EH (cell line): ENCODE data around the gene TMEM245.

Source experiments
- DNase-seq: peaks from one replicate; pipeline ENCODE4 v3.0.0-alpha.2; 2015; ENCODE audit warnings: low read depth

TMEM245 gene

DNA sequence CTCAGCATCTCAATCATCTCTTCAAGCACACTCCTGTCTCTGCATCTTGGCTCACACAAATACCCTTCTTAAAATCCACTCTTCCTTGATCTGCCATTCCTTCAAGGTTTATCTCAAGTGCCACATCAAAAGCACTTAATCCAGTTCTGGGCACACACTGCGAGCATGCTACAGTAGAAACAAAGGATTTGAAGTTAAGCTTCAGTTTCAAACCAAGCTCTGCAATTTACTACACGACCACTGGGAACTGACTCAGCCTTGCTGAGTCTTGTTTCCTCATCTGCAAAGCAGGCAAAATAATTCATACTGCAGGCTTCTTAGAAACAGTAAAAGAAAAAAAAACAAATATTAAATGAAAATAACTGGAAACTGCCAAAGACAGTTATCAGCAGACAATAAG lies 56.0 kb downstream of the TMEM245 start:
- peak; percentile 27 for DNase-seq

DNA sequence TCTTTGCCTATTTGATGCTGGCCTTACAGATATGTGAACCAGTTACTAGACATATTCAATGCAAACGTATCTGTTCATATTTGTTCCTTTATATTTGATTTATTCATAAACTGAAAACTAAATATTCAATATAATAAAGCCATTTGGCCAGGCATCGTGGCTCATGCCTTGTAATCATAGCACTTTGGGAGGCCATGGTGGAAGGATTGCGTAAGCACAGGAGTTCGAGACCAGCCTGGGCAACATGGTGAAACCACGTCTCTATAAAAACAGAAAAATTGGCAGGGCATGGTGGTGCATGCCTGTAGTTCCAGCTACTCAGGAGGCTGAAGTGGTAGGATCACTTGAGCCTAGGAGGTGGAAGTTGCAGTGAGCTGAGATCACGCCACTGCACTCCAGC lies 57.2 kb downstream of the TMEM245 start:
- peak; percentile 39 for DNase-seq

DNA sequence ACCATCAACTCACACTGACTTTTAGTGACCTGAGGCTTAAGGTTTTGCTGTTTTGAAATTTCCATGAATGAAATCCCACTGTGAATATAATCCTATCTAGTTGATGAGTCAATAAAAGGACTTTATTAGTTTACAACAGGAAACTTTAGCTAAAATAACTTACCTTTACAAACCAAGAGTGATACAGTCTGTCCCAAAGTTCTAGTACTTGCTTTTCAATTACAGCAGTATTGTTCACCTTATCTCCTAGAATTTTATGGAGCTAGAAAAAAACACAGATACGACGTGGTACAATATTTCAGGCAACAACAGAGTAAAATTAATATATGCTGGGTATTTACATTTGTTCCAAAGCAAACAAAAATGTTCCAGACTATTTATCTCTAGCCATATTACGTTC lies 59.6 kb downstream of the TMEM245 start:
- DNase-seq: no peak

DNA sequence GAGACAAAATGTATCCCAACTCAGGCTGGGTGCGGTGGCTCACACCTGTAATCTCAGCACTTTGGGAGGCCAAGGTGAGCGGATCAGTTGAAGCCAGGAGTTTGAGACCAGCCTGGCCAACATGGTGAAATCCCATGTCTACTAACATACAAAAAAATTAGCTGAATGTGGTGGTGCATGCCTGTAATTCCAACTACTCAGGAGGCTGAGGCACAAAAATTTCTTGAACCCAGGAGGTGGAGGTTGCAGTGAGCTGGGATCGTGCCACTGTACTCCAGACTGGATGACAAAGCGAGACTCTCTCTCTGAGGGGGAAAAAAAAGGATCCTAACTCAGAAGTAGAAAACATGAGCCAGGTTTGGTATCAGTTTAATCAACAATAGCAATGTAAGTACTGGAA lies 66.6 kb downstream of the TMEM245 start:
- peak; percentile 45 for DNase-seq

DNA sequence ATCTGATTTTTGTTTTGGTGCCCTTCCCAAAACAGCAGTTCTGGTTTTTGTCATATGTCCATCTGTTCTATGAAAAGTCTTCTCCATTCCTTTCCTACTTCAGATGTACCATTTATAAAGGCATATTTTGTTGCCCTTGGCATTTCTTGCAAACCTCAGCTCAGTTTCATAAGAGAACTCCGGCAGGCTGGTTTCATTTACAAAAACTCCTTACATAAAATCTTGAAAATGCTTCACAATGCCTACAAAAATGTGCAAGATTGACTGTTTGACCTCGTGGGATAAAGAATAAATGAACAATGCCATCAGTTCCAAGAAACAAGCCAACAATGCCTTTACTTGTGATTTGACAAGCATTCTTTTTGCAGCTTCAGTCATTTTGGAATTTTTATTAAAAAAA lies 67.3 kb downstream of the TMEM245 start:
- DNase-seq: peak; percentile 87

DNA sequence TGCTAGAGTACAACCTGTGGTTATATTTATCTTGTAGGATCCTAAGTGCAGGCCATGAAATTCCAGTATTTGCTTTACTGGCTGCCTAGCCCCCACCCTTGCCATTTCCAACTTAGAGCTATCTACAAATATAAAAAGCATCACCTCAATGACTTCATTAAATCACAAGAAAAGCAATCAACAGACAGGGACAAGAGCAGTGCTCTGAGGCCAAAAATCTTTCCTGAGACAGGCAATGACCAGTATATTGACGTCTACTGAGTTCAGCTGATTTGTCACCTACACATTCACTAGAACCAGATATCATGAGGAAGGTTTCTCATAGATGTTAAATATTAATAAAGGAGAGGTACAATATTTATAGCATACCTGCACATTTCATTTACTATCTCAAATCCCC lies 68.0 kb downstream of the TMEM245 start:
- DNase-seq: no peak

DNA sequence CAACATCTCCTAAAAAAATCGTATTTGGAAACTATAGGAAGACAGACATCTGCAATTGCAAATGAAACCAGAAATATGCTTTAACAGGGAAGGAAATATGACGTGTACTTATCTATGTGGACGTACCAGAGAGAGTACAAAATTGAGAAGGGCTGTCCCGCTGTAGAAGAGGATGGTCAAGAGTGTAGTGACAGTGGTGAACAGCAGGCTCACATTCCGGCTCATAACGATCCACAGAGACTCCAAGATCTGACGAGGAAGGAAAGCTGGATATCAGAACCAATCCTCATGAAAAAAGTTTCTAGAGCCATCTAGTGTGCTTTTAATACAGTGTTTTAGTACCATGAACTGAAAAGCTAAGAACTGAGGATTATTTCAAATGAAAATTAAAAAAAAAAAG lies 69.3 kb downstream of the TMEM245 start:
- no peak for DNase-seq

DNA sequence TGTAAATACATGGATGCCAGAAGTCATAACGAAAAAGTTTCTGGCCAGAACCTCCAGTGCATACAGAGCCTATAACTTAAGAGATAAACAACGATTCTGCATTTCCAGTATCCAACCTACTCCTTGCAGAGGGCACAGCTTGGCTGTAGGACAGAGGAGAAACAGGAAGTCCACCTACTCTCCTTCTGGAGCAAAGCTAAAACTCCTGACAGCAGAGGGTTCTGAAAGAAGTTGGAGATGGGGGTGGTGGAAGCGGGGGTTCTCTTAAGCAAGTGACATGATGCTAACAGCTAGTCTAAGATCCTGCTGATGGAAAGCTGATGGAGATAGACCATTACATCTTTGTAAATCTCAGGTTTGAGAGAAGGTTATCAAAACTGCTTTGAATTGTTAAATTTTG lies 70.9 kb downstream of the TMEM245 start:
- no peak for DNase-seq

DNA sequence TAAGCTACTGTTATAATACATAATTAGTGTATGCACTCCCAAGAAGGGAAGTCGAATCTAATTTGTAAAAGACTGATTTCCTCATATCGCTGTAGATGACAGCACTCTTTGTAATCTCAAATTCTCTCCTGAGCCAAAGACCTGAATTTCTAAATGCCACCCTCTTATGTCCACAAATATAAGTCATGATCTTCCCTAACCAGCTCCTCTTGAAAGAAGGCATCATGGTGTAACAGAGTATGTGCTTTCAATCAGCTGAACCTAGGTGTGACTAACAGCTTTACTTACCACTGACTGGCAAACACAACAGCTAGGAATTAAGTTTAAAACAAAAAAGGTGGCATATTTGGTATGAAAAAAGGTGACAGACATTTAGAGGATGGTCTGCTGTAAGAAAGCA lies 72.5 kb downstream of the TMEM245 start:
- no peak for DNase-seq

DNA sequence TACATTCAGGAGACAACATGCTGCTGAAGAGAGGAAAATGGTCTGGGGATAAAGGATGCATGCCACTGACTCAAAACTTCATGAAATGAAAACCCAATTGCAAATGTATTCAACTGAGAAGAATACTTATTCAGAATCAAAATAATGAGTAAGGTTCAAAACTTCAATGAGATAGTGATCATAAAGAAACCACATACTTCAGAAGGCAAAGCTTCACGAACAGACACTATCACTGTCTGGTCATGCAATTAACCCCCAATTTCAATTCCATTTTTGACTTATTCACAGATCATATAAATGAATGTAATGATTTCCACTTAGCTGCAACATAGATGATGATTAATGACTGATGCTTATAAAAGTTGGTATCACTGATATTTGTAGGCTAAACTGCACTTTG lies 73.4 kb downstream of the TMEM245 start:
- DNase-seq: peak; percentile 51

DNA sequence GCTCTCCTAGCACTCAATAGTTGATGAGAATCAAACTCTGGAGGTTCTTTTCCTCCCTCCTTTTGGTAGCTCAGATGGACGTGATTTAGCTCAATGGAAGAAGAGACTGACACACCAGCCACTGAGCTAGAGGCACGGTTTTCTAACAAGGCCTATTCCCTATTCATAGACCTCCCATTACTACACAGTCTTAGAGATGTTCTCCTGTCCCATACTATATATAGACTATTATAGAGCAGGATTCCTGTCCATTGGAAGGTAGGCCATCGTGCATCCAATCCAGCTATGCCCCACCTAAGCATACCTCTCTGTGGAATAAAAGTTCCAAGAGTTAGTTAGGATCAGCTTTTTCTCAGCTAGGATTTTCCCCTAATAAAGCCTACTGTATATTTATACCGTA lies 76.2 kb downstream of the TMEM245 start:
- no peak for DNase-seq

DNA sequence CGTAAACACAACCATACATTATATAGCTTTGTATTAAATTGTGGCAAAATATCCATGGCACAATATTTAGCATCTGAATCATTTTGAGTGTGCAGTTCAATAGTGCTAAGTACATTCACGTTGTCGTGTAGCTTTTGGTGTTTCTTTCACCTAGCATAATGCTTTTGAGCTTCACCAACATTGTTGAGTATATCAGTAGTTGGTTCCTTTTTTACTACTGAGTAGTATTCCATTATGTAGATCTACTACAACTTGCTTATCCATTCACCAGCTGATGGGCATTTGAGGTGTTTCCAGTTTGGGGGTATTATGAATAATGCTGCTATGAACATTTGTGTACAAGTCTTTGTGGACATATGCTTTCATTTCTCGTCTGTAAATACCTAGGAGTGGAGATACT lies 79.2 kb downstream of the TMEM245 start:
- no peak for DNase-seq

DNA sequence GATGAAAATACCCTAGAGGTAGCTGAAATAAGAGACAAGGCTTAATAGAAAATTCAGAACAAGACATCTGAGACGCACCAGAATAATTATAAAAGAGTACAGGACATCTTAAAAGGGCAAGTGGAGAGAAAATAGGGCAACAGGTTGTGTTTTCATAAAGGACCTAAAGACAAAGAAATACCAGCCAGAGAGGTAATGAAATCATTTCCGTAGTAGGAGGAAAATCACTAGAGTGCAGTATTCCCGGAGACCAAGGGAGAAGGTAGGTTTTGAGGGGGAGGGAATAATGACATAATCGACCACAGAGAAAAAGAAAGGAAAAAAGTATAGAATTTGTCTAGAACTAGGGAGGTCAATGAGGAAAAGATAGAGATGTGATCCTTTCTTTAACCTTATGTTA lies 80.2 kb downstream of the TMEM245 start:
- DNase-seq: no peak

DNA sequence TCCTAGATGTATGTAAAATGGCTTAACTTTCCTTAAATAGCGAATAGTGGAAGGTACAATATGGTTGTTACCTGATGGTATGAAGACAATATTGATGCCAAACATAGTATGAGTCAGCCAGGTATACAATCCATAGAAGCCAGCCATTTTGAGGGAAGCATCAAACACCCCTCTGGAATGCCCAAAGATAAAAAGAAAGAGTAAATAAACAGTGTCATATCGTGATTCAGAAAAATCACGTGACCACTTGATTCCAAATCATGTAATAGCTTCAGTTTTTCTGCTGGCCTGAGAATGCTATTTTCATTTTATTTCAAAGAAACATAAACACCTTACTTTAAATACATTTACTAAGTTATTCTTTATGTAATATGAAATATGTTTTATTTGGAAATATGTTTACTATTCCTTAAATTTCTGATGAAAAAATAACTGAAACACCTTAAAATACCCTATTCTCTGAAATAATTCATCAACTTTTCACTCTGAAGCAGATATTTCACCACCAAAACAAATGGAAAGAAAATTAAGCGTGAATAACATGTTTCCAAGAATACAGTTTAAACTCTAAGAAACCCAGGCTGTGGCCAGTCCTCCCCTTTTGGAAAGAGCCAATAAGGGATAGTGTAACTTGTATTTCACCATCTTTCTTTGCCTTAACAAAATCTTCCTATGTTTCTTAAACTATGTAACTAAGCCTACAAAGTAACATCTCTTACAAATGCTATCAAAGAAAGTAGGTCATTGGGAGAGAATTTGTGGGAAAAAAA lies 81.6 kb downstream of the TMEM245 start:
- no peak for DNase-seq

DNA sequence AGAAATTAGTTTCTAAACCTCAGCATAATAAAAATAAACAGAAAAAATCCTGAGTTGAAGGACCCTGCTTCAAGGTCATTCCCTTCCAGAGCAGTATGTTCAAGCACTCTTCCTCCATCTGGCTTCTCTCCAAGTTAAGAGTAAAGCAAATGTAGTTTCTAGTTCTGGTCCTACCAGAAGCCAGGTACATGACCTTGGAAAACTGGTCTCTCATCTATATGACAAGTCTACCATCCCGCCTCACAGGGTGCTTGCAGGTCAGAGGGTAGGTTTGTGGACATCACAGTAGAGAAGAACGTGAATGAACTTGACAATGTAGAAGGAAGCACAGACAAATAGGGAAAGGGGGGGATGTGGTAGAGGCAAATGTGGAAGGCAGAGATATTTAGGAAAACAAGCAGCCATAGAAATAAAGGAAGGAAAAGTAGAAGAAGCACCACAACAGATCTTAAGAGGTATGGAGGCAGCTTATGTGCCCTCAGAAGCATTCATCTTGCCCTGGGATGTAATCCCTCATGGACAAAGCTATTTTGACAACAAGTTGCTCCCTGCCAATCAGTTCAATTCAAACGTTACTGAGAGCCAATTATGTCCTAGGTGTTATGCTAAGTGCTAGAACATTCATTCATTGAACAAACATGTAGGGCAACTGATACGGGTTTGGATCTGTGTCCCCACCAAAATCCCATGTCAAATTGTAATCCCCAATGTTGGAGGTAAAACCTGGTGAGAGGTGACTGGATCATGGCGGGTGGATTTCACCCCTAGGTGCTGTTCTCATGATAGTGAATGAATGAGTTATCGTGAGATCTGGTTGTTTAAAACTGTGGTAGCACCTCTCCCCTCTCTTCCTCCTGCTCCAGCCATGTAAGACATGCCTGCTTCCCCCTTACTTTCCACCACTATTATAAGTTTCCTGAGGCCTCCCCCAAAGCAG lies 82.7 kb downstream of the TMEM245 start:
- DNase-seq: no peak

DNA sequence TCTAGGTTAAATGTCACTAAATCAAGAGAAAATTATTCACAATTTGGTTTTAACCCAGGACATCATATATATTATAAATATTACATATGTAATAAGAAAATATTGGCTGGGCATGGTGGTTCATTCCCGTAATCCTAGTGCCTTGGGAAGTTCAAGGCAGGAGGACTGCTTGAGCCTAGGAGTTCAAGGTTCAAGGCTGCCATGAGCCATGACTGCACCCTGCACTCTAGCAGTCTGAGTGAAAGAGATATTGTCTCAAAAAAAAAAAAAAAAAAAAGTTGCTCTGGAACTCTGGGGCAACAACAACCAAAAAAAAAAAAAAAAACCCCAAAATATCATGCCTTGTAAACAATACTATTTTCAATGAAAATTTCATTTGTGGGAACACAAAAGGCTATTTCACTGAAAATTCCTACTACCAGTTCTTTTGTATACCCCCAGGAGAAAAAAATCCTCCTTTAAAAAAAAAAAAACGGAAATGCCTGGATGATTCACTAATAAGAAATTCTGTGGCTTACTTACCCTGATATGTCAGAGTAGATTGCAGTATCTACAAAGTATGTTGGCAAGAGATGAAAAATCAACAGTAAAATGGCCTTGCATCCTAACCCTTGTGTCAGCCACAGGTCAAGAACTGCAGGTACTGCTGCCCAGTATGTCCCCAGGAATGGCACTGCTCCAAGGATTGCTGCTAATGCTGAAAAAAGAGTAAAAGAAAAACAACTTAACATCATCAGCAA lies 83.9 kb downstream of the TMEM245 start:
- DNase-seq: peak; percentile 88

DNA sequence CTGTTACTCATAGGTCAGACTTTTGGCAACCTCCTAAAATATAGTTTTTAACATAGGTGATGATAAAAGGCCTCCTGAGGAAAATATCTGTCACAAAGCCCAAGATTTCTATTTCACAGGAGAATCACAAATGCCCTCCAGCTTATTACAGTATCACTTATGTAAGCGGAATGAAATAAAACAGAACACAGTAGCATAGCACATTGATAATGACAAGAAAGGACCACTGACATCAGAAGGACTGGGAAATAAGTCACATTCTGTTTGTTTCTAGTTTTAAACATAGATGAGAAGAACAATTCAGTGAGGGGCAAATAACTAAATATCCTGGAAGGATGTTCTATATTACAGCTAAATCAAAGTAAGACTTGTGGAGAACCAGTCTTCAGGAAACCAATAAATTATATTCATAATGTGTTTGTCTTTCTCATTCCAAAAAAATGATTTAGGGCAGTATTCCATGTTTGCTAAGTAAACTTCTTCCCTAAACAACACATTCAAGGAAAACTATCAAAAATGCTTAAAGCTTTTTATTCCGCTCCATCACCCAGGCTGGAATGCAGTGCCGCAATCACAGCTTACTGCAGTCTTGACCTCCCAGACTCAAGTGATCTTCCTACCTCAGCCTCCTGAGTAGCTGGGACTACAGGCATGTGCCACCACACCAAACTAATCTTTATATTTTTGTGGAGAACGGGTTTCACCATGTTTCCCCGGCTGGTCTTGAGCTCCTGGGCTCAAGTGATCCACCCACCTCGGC lies 85.6 kb downstream of the TMEM245 start:
- peak; percentile 34 for DNase-seq

DNA sequence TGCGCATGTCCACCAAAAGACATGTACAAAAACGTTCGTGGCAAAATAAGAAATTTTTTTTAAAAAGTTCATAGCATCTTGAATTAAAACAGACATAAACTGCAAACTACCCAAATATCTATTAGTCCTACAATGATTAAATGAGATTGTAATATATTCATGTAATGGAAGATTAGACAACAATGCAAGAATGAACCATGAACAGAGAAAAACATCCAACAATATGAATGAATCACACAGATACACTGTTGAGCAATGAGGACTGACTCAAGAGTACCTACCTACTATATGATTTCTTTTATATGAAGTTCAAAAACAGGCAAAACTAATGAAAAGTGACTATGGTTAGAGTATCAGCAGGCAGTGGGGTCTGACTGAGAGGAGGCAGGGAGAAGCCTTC lies 88.5 kb downstream of the TMEM245 start:
- no peak for DNase-seq

DNA sequence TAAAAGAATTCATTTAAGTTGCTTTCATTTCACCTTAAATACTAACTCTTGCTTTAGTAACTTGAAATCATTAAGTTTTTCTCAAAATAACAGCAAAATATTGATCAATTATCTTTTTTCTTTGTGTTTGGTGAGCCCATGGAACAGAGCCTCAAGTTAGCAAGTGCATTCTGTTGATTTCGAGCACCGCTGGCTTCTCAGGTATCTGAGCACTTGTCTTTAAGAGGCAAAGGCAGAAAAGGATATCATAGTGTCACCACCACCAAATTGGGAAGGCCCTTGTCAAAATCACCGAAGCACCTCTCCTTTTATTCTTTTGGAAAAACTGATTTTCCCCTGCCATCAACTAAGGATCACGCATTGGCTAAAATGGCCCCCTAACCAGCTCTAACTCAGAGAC lies 89.3 kb downstream of the TMEM245 start:
- DNase-seq: no peak

DNA sequence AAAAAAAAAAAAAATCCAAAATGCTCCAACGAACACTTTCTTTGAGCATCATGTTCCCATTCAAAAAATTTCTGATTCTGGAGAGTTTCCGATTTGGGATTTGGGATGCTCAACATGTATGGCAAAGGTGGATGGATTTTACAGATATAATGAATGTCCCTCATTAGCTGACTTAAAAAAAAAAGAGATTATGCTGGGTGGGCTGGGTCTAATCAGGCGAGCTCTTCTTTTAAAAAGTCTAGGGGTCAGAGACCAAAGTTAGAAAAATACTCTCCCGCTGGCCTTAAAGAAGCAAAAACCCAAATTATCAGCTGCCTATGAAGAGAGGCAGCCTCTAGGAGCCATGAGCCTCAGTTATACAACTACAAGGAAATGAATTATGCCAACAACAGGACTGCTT lies 91.3 kb downstream of the TMEM245 start:
- DNase-seq: no peak

DNA sequence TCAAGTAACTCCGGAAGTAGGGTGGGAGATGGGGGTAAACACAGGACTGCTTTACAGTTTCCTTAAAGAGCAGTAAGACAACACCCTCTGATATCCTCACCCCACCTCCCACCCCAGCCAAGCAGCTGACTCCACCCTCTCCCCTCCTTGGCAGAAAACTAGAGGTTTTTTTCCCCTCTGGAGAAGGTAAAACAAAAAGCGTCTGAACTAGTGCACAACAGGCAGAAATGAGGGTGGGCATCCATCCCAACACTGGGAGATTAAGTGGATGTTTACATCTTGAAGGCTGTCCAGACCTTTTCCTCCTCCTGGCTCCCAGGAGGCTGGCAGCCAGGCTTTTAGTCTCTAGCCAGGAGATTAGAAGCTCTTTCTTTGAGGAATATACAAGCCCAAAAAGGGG lies 92.6 kb downstream of the TMEM245 start:
- DNase-seq: no peak

DNA sequence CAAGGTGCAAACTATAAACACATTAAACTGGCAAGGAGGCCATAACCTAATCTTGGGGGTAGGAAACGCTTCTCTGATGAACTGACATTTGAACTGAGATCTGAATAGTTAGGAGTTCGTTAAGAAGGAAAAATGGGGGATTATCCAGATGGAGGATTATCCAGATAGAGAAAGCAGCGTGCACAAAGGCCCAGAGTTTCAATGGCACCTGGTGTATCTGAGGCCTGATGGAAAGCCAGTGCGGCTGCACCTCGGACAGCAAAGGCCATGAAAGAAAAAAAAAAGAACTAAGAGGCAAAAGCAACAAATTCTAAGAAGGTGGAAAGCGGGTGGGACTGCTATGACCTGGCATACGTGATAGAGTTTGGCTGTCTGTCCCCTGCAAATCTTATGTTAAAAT lies 93.4 kb downstream of the TMEM245 start:
- DNase-seq: no peak
